SKM-1 (cell line): ENCODE results near the gene TENM4.

Source experiments
- DNase-seq: peaks from one replicate; lab custom pipeline; 2025; ENCODE audit not compliant: unreplicated experiment; lab: John Stamatoyannopoulos, UW

Gene TENM4

DNA sequence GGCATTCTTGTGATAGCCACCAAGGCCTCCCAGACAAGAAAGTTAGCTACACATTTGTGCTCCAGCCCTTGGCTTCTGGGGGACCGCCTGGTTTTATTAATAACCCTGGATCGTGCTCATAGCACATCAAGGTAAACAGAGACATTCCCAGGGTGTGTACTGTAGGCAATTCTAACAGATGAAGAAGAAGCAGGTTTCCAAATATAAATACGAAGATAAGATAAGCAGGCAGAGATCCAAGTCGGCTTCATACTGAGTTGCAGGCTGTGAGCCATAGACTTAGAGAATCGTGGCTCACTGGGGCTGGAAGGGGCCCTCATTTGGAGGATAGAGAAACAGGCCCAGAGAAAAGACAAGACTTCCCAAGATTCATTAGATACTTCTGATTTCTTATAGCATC, 131.4 kb downstream of the TENM4 start:
- DNase-seq, result no peak

DNA sequence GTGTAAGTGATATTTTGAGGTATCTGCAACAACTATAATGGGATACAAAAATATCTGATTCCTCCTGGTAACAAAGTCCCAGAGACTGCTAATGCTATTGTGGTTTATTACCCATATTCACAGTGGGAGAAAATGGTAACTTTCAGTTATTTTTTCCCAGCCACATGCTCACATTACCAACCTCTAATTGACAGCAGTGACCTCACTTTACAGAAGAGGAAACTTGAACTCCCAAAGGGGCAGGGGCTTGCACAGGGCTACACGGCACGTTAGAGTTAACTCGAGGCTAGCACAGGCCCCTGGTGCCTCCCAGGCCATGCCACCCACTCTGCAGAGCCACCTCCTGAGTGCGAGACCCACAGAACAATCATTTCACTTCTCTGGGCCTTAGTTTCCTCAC, 132.4 kb downstream of the TENM4 start:
- DNase-seq, result no peak

DNA sequence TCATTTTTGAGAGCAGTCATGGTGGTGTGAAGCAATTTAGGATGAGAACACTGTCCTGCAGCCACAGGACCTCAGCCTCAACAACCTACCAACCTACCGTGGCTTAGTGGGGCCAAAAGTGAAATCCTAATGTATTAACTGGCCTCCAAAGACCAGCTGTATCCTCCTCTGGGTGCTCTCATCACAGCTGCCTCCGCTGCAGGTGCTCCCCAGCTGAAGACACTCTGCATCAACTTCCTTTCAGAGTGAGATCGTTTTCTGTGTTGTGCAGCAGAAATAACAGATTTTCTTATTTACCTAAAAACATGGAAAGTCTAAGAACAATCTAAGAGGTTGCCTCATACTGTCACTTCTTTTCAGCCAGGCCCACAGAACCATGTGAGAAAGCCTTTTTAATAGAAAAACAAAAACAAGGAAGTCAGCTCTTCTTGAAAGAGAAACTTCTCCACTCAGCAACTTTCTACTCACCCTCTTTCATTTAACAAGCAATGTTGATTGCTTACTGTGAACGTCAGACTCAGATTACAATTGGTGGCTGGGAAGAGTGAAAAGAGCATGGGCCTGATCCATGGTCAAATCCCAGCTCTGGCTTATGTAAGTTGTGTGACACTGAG, 136.1 kb downstream of the TENM4 start:
- no peak for DNase-seq

DNA sequence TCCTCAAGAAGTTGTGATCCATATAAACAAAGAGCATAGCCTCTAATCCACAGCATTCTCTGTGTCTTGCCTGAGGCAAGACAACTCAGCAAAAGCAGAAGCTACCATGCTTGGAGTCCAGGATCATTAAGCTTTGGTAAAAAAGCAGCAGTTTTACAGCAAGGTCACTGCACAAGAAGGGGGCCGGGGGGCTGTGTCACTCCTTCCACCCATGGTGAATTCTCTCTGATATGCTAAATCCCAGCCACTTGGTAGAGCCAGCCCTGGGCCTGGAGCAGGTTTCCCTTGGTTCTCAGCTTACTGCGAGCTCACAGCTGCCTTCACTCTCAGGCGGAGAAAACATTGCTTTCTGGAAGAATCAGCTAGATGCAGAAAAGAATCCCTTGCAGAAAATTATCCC, 144.7 kb downstream of the TENM4 start:
- no peak for DNase-seq

DNA sequence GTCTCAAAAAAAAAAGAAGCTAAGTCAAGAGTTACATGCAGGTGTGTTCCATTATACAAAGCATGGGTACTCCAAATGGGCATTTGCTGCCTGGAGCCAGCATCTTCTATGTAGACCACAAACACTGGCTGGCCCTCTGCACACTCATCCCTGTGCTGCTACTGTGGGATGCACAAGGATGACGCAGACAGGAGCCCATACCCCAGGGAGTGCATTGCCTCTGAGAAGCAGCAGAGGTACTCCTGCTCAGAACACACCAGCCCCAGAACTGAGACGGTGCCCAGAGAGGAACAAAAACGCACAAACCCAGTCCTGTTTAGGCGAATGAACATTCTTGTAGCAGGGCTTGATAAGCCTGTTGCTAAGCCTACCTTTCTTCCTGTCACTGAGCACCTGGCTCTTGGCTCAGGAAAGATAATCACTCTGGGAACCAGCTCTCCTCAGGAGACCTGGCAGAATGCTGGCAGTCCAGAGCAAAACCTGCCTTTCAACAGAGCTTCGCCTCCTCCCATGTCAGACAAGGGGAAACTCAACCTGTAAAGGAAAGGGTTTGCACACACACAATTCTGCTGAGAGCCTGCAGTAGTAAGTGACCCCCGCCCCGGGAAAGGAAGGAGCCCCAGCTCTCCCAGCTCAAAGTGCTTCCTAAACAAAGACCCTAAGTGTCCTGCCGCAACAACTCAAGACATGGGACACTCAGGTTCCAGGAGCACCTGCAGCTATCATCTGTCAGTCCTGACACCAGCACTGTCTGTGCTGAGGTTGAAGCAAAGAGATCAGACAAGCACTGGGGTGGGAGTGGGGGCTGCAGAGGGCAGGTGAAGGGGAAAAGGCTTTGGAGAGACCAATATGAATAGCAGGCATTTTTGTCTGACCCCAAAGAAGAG, 145.7 kb downstream of the TENM4 start:
- DNase-seq, result no peak

DNA sequence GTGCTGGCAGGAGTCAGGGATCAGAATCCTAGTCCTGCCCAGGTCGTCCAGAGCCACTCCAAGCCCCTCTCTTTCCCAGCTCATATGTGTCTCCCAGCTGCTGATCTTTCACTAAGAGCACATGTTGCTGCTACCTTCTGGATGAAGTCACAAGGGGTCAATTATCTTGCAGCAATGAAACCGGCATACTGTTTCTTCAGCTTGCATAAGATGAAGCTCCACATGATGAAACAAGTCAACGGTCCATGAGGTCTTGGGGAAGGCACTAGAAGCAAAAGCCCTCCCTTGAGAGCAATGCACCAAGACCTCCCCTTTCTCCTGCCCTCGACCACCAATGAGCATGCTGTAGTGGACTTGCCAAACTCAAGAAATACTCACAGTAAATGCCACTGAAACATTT, 148.9 kb downstream of the TENM4 start:
- no peak for DNase-seq

DNA sequence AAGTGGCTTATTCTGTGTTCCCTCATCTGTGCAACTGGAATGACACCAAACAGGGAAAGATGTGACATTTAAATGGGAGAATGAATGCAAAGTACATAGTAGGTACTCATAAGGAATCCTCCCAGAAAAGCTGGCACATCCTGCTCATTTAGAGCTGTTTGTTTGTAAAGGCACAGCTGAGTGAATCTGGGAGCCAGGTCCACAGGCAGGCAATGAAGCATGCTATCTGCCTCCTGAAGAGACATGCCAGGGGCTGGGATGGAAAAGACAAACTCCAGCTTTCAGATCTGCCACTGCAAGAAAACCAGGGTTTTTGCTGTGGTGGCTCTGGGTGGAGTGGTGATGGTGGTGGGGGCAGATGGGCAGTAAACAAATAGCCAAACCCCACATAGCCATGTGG, 150.1 kb downstream of the TENM4 start:
- DNase-seq, result no peak

DNA sequence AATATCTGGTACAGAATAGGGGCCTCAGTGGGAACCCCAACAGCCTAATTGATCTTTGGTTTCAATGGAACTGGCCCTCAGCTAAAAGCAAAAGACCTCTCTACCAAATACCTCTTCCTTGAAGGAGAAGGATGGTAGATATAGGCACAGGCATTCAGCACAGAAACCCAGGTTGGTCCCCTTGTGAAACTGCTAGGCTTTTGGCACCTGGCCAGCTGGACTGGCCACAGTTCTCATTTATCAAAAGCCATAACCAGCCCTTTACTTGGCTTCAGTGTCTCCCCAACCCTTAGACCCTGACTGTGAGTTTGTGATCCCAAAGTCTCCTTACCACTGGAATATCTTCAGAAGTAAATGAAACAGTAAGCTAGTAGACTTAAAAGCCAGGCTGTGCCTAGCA, 152.9 kb downstream of the TENM4 start:
- no peak for DNase-seq

DNA sequence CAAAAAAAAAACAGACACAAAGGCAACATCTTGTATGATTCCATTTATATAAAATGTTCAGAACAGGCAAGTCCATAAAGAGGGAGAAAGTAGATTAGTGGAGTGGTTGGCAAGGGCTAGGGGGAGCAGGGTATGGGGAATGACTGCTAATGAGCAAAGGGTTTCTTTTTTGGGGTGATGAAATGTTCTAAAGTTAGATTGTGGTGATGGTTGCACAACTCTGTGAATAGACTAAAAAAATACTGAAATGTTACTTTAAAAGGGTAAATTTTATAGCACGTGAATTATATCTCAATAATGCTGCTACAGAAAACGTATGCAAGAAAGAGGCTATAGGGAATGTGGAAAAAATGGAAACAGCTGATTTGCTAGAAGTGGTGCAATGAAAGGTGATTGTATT, 155.1 kb downstream of the TENM4 start:
- DNase-seq, result peak; percentile 14

DNA sequence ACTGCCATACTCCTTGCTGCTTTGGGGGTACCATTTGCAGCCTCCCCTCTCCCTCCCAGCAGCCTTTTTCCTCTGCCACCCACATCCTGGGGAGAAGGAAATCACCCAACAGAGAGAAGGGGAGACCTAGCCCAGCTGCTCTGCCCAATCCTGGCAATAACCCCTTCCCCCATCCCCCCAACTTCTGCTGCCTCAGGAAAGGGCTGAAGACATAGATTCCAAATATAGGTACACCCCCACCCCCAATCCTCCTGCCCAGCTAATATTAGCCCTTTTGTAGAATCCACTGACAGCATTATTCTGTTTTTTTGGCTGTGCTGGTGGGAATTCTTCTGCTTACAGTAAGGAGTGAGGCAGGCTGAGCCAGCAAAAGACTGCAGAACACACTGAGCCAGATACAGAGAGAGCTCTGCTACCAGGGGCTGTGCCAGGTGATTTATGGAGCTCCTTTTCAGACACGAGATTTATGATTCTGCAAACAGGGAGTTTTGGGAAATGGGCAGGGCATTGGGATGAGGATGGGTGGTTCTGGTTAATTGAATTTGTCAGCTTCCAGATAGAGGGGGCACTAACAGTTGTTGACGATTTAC, 164.0 kb downstream of the TENM4 start:
- no peak for DNase-seq

DNA sequence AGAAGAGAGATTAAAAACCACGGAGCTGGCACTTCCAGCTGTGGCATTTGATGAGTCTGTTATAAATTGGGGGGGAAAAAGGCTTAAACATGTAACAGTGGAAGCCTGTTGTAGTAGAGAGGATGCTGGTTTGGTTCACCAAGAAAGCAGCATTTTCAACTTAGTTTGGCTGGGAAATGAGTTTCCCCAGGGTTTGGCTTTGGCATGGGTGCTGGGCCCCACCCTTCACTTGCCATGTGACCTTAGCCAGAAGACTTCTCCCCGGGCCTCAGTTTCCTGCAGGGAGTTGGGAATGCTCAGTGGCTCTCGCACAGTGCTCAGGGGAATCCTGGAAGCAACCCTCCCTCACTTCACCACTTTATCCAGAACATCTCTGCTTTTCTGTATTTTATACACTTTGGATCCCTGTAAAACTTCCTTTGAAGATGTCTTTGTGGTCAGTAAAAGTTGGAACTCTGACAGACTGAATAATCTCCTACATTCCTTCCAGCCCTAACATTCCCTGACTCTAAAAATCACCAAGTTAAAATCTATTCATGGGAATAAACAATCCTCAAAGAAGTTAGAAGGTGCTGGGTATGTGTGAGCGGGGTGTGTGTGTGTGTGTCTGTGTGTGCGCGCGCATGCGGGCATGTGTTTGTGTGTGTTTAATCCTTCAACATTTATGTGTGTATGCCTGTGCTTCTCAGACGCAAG, 166.0 kb downstream of the TENM4 start:
- DNase-seq, result no peak

DNA sequence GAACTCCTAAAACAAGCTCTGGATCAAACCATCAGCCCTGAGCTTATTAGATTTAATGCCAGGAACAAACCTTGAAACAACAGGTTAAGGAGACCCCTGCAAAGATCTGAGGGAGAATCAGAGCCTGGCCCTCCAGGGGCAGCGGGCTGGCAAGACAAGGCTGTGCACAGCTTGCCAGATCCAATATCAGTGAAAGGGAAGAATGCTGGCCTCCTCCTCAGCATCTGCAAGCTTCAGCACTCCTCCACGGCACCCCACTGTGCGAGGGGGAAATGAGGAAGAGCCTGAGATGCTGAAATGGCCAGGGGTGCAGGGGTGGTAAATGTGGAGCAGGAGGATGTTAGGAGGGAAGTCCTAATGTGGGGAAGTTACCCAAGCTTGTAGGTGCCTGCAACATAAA, 167.0 kb downstream of the TENM4 start:
- DNase-seq, result peak; percentile 29

DNA sequence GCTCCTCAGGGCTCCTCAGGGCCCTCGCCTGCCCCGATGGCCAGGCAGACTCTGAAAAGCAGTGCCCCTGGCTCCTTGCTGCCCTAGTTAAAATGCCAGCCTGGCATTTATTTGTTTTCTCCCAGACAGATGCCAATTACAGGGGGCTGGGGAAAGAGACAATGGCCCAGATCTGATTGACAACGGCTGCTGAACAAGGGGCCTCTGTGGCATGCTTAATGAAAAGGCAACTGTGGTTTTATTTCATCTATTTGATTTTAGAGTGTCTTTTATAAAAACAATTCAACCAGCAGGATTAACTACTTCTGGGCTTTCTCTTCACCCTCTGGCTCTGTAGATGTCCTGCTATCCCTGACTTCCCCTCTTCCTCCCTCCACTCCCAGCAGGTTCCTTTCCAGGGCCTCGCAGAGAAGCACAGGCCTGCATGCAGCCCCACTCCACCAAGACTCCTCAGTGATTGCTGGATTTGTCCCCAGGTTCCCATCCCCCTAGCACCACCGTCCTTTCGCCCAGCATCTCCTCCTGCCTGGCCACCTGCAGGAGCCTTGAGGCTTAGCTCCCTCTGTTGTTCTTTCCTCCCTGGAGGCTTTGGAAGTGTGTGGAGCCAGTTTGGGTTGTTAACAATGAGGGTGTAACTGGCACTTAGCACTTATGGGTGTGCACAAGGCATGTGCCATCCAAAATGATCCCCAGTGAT, 171.1 kb downstream of the TENM4 start:
- no peak for DNase-seq

DNA sequence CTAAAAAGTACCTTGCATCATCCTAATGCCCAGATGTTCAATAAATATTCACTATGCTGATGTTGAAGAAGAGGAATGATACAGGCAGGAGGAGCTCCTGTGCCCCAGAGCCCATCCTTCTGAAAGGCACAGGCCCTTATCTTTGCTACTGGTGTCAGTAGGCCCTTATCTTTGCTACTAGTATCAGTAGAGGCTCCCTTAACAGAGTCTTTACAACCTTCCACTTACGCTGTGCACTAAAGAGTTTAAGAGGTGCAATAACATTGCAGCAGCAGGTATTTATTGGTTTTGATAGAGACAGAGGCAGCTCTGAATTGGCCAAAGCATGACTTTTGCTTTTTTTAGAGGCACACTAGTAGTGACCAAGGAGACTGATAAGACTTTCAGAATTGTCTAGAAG, 174.4 kb downstream of the TENM4 start:
- DNase-seq, result no peak

DNA sequence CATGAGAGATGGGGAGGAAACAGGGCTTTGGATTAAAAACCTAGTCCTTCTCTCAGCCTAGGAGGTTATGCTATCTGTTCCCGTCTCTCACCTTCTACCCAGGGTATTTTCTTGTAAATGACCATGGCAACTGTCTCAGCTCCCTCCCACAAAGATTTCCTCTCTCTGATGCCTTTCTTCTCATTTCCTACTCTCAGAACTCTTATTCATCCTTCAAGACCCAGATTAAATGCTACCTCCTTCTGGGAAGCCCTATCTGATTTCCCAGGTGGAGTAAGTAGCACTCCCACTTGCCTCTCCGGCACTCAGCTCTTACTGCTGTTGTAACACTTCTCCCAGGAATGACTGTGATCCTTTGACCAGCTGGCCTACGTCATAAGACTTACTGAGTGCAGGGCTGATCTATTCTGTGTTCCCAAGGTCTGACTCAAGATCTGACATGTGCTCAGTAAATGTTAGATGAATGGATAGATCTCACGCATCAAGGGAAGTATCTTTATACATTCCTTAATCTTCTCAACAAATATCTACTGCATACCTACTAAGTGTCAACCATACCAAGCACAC, 175.0 kb downstream of the TENM4 start:
- no peak for DNase-seq

DNA sequence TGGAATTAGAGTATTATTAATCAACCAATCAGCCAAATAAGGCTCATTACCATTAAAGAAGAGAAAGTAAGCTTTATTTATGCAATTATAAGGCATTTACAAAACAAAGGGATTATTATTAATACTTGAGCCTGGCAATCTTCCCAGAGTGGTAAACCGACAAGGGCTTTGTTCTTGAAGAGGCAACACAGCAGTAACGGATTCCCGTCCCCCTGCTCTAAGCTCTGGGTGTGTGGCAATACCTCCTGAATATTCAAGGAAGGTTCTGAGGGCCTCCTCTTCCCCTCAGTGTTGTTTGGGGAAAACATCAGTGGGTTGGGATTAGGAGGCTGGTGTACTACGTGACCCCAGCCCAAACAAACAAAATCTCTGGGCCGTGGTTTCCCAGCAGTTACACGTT, 176.5 kb downstream of the TENM4 start:
- no peak for DNase-seq

DNA sequence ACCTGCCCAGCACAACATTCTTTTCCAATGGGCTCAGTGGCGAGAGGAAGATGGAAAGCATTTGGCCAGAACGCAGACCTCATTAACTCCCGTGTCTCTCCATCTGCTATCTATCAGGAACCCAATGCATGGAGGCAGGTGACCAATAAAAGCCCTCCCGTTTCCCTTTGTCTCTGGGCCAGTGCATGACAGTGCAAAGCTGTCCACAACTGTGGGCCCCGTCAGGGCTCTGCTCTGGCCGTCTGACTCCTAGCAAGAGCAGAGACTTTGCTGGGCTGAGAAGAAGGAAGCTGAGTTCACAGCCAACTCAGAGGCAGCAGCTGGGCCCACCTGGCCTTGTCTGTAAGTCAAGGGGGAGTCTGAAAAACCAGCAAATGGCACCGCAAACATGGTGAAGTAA, 177.8 kb downstream of the TENM4 start:
- no peak for DNase-seq

DNA sequence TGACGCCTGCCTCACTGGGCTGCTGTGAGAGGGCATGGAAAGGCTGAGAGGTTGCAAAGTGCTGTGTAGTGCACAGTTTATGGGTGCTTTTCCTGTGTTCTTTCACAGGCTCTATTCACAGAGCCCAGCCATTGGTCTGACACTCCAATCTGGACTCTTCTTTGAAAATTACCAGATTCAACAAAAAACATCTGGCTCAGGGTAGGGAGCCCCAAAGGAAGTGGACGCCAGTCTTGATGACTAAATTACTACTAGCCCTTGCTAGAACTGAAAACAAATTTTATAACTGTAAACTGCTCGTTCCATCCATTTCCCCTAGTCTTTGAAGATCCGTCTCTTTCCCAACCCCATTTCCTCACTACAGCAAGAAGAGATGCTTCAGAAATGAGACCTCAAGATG, 178.6 kb downstream of the TENM4 start:
- no peak for DNase-seq

DNA sequence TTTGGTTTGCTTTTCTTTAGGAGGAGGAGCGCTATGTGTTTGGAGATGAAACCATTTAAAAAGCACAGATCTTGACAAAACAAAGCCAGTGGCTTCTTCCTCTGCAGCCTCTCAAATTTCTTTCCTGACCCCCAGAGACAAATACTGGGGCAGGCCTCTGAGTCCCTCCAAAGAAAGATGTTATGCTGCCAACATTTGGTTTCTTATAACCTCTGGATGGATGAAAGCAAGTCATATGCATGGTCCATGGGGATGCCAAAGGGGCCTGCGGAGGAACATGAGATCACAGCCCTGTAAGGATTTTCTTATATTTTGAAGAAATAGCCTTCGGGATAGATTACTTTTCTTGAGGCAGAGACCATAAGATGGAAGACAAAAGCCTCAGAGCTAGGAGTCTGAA, 179.1 kb downstream of the TENM4 start:
- DNase-seq, result no peak

DNA sequence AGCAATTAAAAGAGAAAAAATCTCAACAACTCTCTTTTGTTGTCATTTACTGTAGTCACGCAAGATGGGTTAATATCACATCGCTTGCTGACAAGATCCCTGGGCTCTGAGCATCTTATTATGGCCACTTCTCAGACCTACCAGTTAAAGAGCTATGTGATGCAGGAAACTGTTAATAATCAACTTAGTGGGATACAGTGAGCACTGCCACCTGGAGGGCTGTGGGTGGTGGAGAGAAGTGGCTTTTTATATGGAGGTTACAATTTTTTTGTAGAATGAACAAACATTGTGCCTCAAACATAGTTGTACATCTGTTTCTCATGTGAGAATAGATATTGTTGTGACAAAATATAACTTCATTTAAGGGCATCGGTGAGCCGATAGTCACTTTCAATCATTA, 181.0 kb downstream of the TENM4 start:
- DNase-seq, result no peak

DNA sequence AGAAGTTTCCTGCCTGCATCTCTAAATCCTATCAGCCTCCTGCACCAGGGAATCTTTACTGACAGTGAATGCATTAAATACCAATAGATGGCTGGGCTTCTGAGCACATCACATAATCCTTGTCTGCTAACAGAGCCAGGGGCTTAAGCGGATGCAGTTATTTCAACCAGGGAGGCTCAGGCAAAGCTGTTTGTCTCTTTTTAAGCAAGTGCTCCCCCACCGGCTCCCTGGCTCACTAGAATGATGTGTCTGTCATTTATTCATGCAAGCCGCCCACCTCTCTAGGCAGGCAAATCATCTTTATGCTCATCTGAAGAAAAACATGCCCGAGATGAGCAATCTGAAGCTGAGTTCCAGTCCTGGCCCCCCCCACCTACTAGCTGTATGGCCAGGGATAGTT, 182.3 kb downstream of the TENM4 start:
- DNase-seq, result no peak
